DND-41 (cell line): ENCODE data around the gene JUNB.
A peak's percentile ranks its signal among the peaks of the same experiment; 100 is the strongest.

Source experiments
- ATAC-seq: fragments of 200-7000 bp; cut with Tn5 transposase; 3 replicates; pipeline ENCODE4 v1.9.1; 2021; ENCODE audit warnings: low read depth; ENCODE audit not compliant: insufficient read depth
- DNase-seq: peaks from one replicate; pipeline ENCODE4 v3.0.0-alpha.2; 2020
- H2AFZ ChIP-seq: 2 replicates; pipeline ENCODE4 v1.6.0; 2012; ENCODE audit warnings: low read depth, low read length
- H3K27ac ChIP-seq: 2 replicates; pipeline ENCODE4 v1.5.1; 2012; ENCODE audit warnings: low read length, inconsistent platforms
- H3K27me3 ChIP-seq: fragments of 200-600 bp; sonication (generic); 2 replicates; pipeline ENCODE4 v1.6.0; 2012; ENCODE audit warnings: low read length, mild to moderate bottlenecking, inconsistent platforms; ENCODE audit not compliant: insufficient read depth, poor library complexity
- H3K36me3 ChIP-seq: 2 replicates; pipeline ENCODE4 v1.5.1; 2012; ENCODE audit warnings: low read length, inconsistent platforms; ENCODE audit not compliant: insufficient read depth
- H3K4me1 ChIP-seq: 2 replicates; pipeline ENCODE4 v1.5.1; 2012; ENCODE audit warnings: mild to moderate bottlenecking, low read length; ENCODE audit not compliant: insufficient read depth
- H3K4me2 ChIP-seq: 2 replicates; pipeline ENCODE4 v1.6.0; 2012; ENCODE audit warnings: mild to moderate bottlenecking, moderate library complexity, low read length, inconsistent platforms; ENCODE audit not compliant: insufficient read depth
- H3K4me3 ChIP-seq, 2 experiments: fragments of 200-600 bp in 1 of 2; shearing (Covaris generic) in 1 of 2; 2 replicates each; pipeline ENCODE4 v1.5.1; 2012 to 2016; ENCODE audit warnings: inconsistent platforms in 2 of 2, low read length in 2 of 2, mild to moderate bottlenecking in 2 of 2, low read depth in 1 of 2, moderate library complexity in 1 of 2
- H3K79me2 ChIP-seq: 2 replicates; pipeline ENCODE4 v1.6.0; 2012; ENCODE audit warnings: low read length, inconsistent platforms; ENCODE audit not compliant: insufficient read depth
- H3K9ac ChIP-seq: 2 replicates; pipeline ENCODE4 v1.6.0; 2012; ENCODE audit warnings: low read depth, mild to moderate bottlenecking, inconsistent platforms, low read length, moderate library complexity
- H3K9me3 ChIP-seq: 2 replicates; pipeline ENCODE4 v1.5.1; 2012; ENCODE audit warnings: low read length, moderate library complexity, mild to moderate bottlenecking, inconsistent platforms; ENCODE audit not compliant: insufficient read depth, severe bottlenecking
- H4K20me1 ChIP-seq: 2 replicates; pipeline ENCODE4 v1.6.0; 2012; ENCODE audit warnings: low read length; ENCODE audit not compliant: insufficient read depth
- EZH2 ChIP-seq: IDR thresholded peaks from 3 replicates; pipeline ENCODE4 v1.6.1; 2012; ENCODE audit warnings: borderline replicate concordance, low read depth, mild to moderate bottlenecking, moderate library complexity, low read length, inconsistent platforms; ENCODE audit not compliant: severe bottlenecking
- TF ChIP-seq, protein P1 (sequence below): IDR thresholded peaks from 2 replicates; pipeline ENCODE4 v1.5.1; 2012; ENCODE audit warnings: borderline replicate concordance, low read length, moderate library complexity, mild to moderate bottlenecking; ENCODE audit not compliant: poor library complexity, severe bottlenecking; ENCODE audit errors: extremely low read depth

Gene JUNB

DNA sequence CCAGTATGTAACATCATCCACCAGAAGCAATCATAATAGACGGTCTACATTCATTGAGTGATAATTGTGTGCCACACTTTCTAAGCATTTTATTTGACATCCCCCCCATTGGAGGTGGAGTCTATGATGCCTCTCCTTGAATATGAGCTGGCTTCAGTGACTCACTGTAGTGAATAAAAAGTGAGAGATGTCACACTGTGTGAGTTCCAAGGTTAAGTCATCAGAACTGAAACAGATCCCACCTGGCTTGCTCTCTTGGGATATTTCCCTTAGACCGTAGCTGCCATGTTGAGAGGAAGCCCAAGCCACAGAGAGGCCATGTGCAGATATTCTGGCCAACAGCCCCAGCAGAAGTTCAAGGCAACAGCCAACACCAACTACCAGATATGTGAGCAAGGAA, 30.5 kb downstream of the JUNB start:
- H3K9me3 ChIP-seq, result no peaks in the 10 kb centered on the region
- no peak overlapping the region for H3K27ac ChIP-seq
- no peaks in the 10 kb centered on the region for H3K4me1 ChIP-seq
- H3K27me3 ChIP-seq, result no peaks in the 10 kb centered on the region
- H4K20me1 ChIP-seq, result no peaks in the 10 kb centered on the region
- H3K36me3 ChIP-seq, result no peaks in the 10 kb centered on the region
- DNase-seq (no peak), ATAC-seq (no peak)
- no peak overlapping the region for H3K4me3 ChIP-seq
- H3K79me2 ChIP-seq, result no peaks in the 10 kb centered on the region
- no peak overlapping the region for H2AFZ ChIP-seq
- no peak overlapping the region for H3K9ac ChIP-seq
- H3K4me2 ChIP-seq, result no peak overlapping the region
- TF ChIP-seq, protein P1, sequence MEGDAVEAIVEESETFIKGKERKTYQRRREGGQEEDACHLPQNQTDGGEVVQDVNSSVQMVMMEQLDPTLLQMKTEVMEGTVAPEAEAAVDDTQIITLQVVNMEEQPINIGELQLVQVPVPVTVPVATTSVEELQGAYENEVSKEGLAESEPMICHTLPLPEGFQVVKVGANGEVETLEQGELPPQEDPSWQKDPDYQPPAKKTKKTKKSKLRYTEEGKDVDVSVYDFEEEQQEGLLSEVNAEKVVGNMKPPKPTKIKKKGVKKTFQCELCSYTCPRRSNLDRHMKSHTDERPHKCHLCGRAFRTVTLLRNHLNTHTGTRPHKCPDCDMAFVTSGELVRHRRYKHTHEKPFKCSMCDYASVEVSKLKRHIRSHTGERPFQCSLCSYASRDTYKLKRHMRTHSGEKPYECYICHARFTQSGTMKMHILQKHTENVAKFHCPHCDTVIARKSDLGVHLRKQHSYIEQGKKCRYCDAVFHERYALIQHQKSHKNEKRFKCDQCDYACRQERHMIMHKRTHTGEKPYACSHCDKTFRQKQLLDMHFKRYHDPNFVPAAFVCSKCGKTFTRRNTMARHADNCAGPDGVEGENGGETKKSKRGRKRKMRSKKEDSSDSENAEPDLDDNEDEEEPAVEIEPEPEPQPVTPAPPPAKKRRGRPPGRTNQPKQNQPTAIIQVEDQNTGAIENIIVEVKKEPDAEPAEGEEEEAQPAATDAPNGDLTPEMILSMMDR, result no peak
- no peak for TF ChIP-seq EZH2

DNA sequence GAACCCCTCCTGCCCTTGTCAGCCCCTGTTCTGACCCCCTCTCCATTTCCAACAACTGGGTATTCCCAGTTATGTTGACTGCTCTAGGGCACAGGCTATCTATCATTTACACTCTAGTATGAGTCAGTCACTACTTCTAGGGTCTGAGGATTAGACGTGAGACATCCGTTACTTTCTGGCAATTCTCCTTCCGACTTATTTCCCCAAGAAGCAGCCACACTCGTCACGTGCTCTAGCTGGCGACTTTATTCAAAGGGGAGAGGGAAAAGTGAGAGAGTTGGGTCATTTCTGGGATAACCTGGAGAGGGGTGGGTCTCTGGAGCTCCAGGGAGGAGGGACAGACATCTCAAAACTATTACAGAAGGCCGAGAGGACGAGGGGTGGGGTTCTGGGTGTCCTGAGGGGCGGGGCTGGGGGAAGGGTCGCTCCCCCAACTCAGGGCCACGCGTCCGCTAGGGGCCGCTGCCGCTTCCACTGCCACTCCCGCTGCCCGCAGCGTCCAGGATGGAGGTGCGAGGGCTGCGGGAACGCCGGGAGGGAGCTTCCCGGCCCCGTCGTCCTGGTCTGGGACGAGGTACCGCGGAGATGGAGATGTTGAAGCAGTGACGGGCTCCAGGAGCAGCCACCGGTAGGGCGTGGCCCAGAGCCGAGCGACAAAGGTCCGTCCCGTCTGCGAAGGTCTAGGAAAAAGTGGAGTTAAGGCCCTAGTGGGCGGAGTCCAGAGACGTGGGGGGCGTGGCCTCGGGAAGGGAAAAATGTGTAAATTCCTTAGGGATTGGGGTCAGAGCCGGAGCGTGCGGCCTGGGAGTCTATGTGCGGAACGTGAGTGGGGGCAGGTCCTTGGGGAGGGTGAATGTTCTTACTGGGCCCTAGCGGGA, 34.2 kb downstream of the JUNB start:
- Histone ChIP-seq H4K20me1 (no peaks in the 10 kb centered on the region), H3K36me3 (no peaks in the 10 kb centered on the region), H3K27me3 (no peaks in the 10 kb centered on the region), H3K4me1 (peaks cover 7% of the 10 kb centered on the region), H3K27ac (no peak overlapping the region), H2AFZ (no peak overlapping the region), H3K79me2 (no peaks in the 10 kb centered on the region), H3K9me3 (no peaks in the 10 kb centered on the region), H3K4me2 (no peak overlapping the region), H3K9ac (no peak overlapping the region), H3K4me3 (no peak overlapping the region)
- ATAC-seq, result no peak
- DNase-seq, result no peak
- TF ChIP-seq, protein P1, result no peak
- no peak for TF ChIP-seq EZH2

DNA sequence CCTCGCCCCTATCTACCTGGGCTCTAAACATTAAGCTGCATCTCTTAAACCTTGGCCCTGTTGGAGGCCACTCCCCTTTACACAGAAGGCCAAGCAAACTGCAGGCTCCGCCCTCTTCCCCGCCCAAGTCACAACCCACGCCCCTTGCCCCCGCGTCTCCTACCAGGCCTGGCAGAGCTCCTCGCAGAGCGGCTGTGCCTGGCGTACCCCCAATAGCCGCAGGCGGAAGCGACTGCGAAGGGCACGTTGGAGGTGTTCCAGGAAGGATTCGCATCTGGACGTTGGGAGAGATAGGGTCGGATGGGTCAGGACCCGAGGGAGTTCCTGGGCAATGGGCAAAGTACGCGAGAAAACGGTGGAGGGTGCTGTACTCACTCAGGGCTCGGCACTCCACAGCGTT, 37.2 kb downstream of the JUNB start:
- DNase-seq (peak; percentile 85), ATAC-seq (peak; percentile 93)
- Histone ChIP-seq H3K79me2 (no peaks in the 10 kb centered on the region), H4K20me1 (peaks cover 7% of the 10 kb centered on the region), H3K9ac (peak overlapping the region; percentile 13), H3K27ac (no peak overlapping the region; the same call in 1 of the 2 replicates), H3K4me2 (peak overlapping the region; percentile 64), H3K27me3 (no peaks in the 10 kb centered on the region), H3K36me3 (no peaks in the 10 kb centered on the region), H3K4me3 (peak overlapping the region in 1 of 2 experiments; percentile 47; a peak in 2 of 4 replicates), H3K9me3 (no peaks in the 10 kb centered on the region), H2AFZ (peak overlapping the region; percentile 50; the same call in 1 of the 2 replicates), H3K4me1 (peaks cover 19% of the 10 kb centered on the region)
- TF ChIP-seq EZH2, result no peak
- TF ChIP-seq, protein P1, result no peak
